Liver (tissue), 9 donors: ENCODE data around the gene ATF2. TPM values are rescaled to one million over a fixed set of nuclear protein-coding genes. Genes with fewer than 3 reads are reported as not detected.

Experiments
- DNase-seq: peaks from one replicate; pipeline ENCODE4 v3.0.0-alpha.2; 2017; ENCODE audit warnings: low spot score
- H3K27ac ChIP-seq, 2 donors: one replicate each; pipeline ENCODE4 v1.7.0; 2013; ENCODE audit warnings: inconsistent platforms in 2 of 2, low read length in 2 of 2, control low read depth in 1 of 2, low read depth in 1 of 2, mild to moderate bottlenecking in 1 of 2
- H3K27me3 ChIP-seq, 4 donors: one replicate each; pipeline versions ENCODE4 v1.6.1 to v1.7.0; 2013; ENCODE audit warnings: low read length in 3 of 4, inconsistent platforms in 1 of 4, mild to moderate bottlenecking in 1 of 4, moderate library complexity in 1 of 4; ENCODE audit not compliant: control insufficient read depth in 4 of 4, insufficient read depth in 4 of 4
- H3K36me3 ChIP-seq, 4 donors: one replicate each; pipeline versions ENCODE4 v1.6.1 to v1.7.0; 2013; ENCODE audit warnings: low read length in 3 of 4, mild to moderate bottlenecking in 3 of 4, low read depth in 1 of 4, moderate library complexity in 1 of 4; ENCODE audit not compliant: control insufficient read depth in 4 of 4, insufficient read depth in 3 of 4
- H3K4me1 ChIP-seq, 4 donors: one replicate each; pipeline versions ENCODE4 v1.6.1 to v1.7.0; 2013; ENCODE audit warnings: low read length in 3 of 4, mild to moderate bottlenecking in 3 of 4, moderate library complexity in 1 of 4; ENCODE audit not compliant: control insufficient read depth in 4 of 4, insufficient read depth in 4 of 4
- H3K4me3 ChIP-seq, 3 donors: one replicate each; pipeline versions ENCODE4 v1.6.1 to v1.7.0; 2013; ENCODE audit warnings: low read length in 3 of 3, control low read depth in 1 of 3, low read depth in 1 of 3, mild to moderate bottlenecking in 1 of 3
- H3K9ac ChIP-seq, 2 donors: one replicate each; pipeline ENCODE4 v1.7.0; 2013; ENCODE audit warnings: low read length in 2 of 2, mild to moderate bottlenecking in 2 of 2, moderate library complexity in 2 of 2, control low read depth in 1 of 2, low read depth in 1 of 2
- H3K9me3 ChIP-seq, 4 donors: one replicate each; pipeline versions ENCODE4 v1.6.1 to v1.7.0; 2013; ENCODE audit warnings: low read length in 3 of 4; ENCODE audit not compliant: control insufficient read depth in 4 of 4
- EGR1 ChIP-seq, 2 donors: IDR thresholded peaks; 2 replicates each; pipeline ENCODE4 v1.6.1; 2016 to 2018; ENCODE audit warnings: antibody characterized with exemption in 2 of 2, low read depth in 2 of 2
- FOXA1 ChIP-seq: IDR thresholded peaks from 2 replicates; pipeline ENCODE4 v1.6.1; 2016; ENCODE audit warnings: antibody characterized with exemption
- FOXA2 ChIP-seq: IDR thresholded peaks from 2 replicates; pipeline ENCODE4 v1.6.1; 2016; ENCODE audit warnings: antibody characterized with exemption
- HNF4A ChIP-seq, 2 donors: conservative IDR thresholded peaks; 2 replicates each; pipeline ENCODE4 v1.6.1; 2016; ENCODE audit warnings: antibody characterized with exemption in 2 of 2, mild to moderate bottlenecking in 2 of 2
- HNF4G ChIP-seq: IDR thresholded peaks from 2 replicates; pipeline ENCODE4 v1.6.1; 2016; ENCODE audit warnings: antibody characterized with exemption
- JUND ChIP-seq, 2 donors: IDR thresholded peaks; 2 replicates each; pipeline ENCODE4 v1.6.1; 2016; ENCODE audit warnings: antibody characterized with exemption in 2 of 2
- NR2F2 ChIP-seq: IDR thresholded peaks from 2 replicates; pipeline ENCODE4 v1.6.1; 2016; ENCODE audit warnings: antibody characterized with exemption
- RAD21 ChIP-seq, 2 donors: IDR thresholded peaks; 2 replicates each; pipeline ENCODE4 v1.6.1; 2016; ENCODE audit warnings: antibody characterized with exemption in 2 of 2, mild to moderate bottlenecking in 2 of 2
- RXRA ChIP-seq, 2 donors: IDR thresholded peaks; 2 replicates each; pipeline ENCODE4 v1.6.1; 2017 to 2018; ENCODE audit warnings: antibody characterized with exemption in 2 of 2, mild to moderate bottlenecking in 1 of 2
- SP1 ChIP-seq: IDR thresholded peaks from 2 replicates; pipeline ENCODE4 v1.6.1; 2018; ENCODE audit warnings: antibody characterized with exemption, mild to moderate bottlenecking
- TAF1 ChIP-seq: conservative IDR thresholded peaks from 2 replicates; pipeline ENCODE4 v1.6.1; 2016; ENCODE audit warnings: antibody characterized with exemption, mild to moderate bottlenecking
- YY1 ChIP-seq: IDR thresholded peaks from 2 replicates; pipeline ENCODE4 v1.6.1; 2016; ENCODE audit warnings: antibody characterized with exemption, mild to moderate bottlenecking
- WGBS: extraction: QIAGEN DNeasy Blood & Tissue Kit; methylation state at CpG from one replicate; pipeline ENCODE4 v1.1.7; 2013; 5-methylcytosine and 5-hydroxymethylcytosine counted together
- polyA plus RNA-seq, 2 donors: library from polyadenylated mRNA; stranded (reverse) in 1 of 2; unstranded in 1 of 2; fragments of 200-250 nt in 1 of 2; fragments of >200 nt in 1 of 2; fragmentation: Nextera tagmentation in 1 of 2; extraction: Ambion mirVana in 1 of 2; gene quantifications; one replicate each; pipeline versions ENCODE4 v1.2.1 to v1.2.3, GENCODE V29; 2013 to 2015
- total RNA-seq, 2 donors: library from RNA; depleted of rRNA; stranded (reverse); fragments of >200 nt; gene quantifications; one replicate each; pipeline ENCODE4 v1.2.3, GENCODE V29; 2014
- TF ChIP-seq, protein P1 (sequence below): IDR thresholded peaks from 2 replicates; pipeline ENCODE4 v1.6.1; 2016; ENCODE audit warnings: antibody characterized with exemption
- TF ChIP-seq, protein P2 (sequence below): fragments of 150-350 bp; IDR thresholded peaks from 2 replicates; pipeline ENCODE4 v1.5.1; 2017; ENCODE audit warnings: improper control_type of control experiment, low read depth, low read length; ENCODE audit not compliant: missing input control
- TF ChIP-seq, protein P3 (sequence below): IDR thresholded peaks from 2 replicates; pipeline ENCODE4 v1.6.1; 2016; ENCODE audit warnings: antibody characterized with exemption
- TF ChIP-seq, protein P4 (sequence below): IDR thresholded peaks from 2 replicates; pipeline ENCODE4 v1.6.1; 2016; ENCODE audit warnings: antibody characterized with exemption
- TF ChIP-seq, protein P5 (sequence below): IDR thresholded peaks from 2 replicates; pipeline ENCODE4 v1.6.1; 2016; ENCODE audit warnings: antibody characterized with exemption, mild to moderate bottlenecking
- donor health status: healthy.
- donor health status: healthy.
- donor health status: healthy.
- donor health status: healthy.
- donor health status: healthy.

The ATF2 gene
- total and polyA plus RNA-seq, 4 donors, result 10.4 to 34.0 (median 17.2) TPM

DNA sequence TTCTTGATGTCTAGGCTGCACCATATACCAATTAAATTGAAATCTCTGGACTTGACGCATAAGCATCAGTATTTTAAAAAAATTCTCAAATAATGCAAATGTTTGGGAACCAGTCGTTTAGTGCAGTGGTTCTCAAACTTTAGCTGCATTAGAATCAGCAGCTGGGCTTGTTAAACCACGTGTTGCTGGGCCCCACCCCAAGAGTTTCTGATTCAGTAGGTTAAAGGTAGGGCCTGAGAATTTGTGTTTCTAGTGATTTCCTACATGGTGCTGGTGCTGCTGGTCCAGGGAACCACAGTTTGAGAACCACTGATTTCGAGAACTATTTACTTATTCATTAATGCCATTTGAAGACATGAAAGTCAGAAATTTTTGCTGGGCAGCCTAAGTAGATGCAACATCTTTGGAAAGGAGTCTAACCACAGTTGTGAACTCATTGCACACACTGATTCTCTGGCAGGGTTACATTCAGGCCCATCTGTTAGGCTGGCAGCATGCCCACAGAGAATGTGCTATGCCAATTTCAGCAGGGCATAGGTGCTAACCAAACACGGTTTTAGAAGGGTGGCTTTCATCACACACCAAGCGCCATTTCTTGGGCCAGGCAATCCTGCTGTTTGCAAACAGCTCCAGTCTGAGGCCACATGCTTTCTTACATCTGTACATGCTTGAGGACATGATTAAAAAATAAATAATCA is 39.9 kb upstream of the ATF2 start:
- H3K9ac ChIP-seq, result no peak overlapping the region
- no peak overlapping the region for H3K4me3 ChIP-seq
- WGBS, result 71% methylated on average over 6 of the region's 6 CpGs
- H3K36me3 ChIP-seq, result no peaks in the 10 kb centered on the region
- TF ChIP-seq, protein P1, sequence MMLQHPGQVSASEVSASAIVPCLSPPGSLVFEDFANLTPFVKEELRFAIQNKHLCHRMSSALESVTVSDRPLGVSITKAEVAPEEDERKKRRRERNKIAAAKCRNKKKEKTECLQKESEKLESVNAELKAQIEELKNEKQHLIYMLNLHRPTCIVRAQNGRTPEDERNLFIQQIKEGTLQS, result no peak
- H3K4me1 ChIP-seq, result no peaks in the 10 kb centered on the region
- DNase-seq, result no peak
- peaks cover 0 to 6% (median 0%) of the 10 kb centered on the region in 4 donors for H3K27me3 ChIP-seq
- H3K27ac ChIP-seq, result no peak overlapping the region
- H3K9me3 ChIP-seq, result no peaks in the 10 kb centered on the region

DNA sequence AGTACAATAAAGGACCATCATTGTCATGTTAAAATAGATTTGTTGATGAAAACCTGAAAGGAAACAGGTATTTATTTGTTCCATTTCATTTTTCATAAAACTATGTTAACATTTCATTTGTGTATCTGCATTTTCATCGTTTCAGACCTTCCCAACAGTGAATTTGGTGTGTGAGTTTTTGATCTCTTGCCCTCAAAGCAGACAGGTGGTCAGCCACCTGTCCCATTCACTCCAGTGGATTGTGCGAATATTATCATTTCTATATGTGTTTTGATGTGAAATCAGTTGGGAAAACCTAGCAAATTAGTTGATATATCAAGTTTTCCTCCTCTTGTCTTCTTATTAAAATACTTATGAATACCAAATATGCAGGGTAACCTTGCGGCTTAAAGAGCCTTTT is 38.9 kb upstream of the ATF2 start:
- H3K9ac ChIP-seq, result no peak overlapping the region
- no peak for TF ChIP-seq HNF4A (conservative IDR thresholded peaks at IDR 0.05)
- no peak for TF ChIP-seq YY1
- TF ChIP-seq NR2F2, result no peak
- TF ChIP-seq, protein P2, sequence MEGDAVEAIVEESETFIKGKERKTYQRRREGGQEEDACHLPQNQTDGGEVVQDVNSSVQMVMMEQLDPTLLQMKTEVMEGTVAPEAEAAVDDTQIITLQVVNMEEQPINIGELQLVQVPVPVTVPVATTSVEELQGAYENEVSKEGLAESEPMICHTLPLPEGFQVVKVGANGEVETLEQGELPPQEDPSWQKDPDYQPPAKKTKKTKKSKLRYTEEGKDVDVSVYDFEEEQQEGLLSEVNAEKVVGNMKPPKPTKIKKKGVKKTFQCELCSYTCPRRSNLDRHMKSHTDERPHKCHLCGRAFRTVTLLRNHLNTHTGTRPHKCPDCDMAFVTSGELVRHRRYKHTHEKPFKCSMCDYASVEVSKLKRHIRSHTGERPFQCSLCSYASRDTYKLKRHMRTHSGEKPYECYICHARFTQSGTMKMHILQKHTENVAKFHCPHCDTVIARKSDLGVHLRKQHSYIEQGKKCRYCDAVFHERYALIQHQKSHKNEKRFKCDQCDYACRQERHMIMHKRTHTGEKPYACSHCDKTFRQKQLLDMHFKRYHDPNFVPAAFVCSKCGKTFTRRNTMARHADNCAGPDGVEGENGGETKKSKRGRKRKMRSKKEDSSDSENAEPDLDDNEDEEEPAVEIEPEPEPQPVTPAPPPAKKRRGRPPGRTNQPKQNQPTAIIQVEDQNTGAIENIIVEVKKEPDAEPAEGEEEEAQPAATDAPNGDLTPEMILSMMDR, result no peak
- no peak for TF ChIP-seq RXRA (IDR thresholded peaks at IDR 0.05)
- no peaks in the 10 kb centered on the region for H3K9me3 ChIP-seq
- H3K36me3 ChIP-seq, result no peaks in the 10 kb centered on the region
- no peak overlapping the region for H3K4me3 ChIP-seq
- DNase-seq, result no peak
- no peak overlapping the region for H3K27ac ChIP-seq
- H3K4me1 ChIP-seq, result no peaks in the 10 kb centered on the region
- 66% methylated on average over 3 of the region's 3 CpGs for WGBS
- H3K27me3 ChIP-seq, result peaks cover 0 to 4% (median 0%) of the 10 kb centered on the region in 4 donors

DNA sequence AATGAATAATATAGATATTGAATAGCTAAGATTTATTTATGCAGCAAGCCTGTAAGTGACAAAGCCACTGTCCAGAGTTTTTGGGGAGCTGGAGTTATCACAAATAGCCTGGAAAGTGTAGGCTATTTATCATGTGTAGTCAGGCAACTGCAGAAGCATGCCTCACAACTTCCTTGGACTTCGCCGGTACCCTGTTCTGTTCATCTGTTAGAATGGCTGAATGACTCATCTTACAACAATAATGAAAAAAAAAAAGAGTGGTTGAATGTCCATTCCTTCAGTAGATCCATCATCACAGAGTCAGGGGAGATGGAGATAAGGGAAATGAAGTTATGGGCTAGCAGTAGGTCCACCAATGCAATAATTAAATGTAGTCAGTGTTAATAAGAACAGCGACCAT is 37.5 kb upstream of the ATF2 start:
- Histone ChIP-seq H3K36me3 (no peaks in the 10 kb centered on the region), H3K4me1 (no peaks in the 10 kb centered on the region), H3K9ac (no peak overlapping the region), H3K27ac (no peak overlapping the region), H3K27me3 (peaks cover 0 to 6% (median 0%) of the 10 kb centered on the region in 4 donors), H3K9me3 (peaks cover 0 to 2% (median 0%) of the 10 kb centered on the region in 4 donors), H3K4me3 (no peak overlapping the region)
- DNase-seq, result no peak
- WGBS, result 69% methylated on average over 3 of the region's 3 CpGs
- TF ChIP-seq, protein P3, sequence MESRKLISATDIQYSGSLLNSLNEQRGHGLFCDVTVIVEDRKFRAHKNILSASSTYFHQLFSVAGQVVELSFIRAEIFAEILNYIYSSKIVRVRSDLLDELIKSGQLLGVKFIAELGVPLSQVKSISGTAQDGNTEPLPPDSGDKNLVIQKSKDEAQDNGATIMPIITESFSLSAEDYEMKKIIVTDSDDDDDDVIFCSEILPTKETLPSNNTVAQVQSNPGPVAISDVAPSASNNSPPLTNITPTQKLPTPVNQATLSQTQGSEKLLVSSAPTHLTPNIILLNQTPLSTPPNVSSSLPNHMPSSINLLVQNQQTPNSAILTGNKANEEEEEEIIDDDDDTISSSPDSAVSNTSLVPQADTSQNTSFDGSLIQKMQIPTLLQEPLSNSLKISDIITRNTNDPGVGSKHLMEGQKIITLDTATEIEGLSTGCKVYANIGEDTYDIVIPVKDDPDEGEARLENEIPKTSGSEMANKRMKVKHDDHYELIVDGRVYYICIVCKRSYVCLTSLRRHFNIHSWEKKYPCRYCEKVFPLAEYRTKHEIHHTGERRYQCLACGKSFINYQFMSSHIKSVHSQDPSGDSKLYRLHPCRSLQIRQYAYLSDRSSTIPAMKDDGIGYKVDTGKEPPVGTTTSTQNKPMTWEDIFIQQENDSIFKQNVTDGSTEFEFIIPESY, result no peak
- TF ChIP-seq SP1 (no peak), HNF4G (no peak), NR2F2 (no peak), FOXA1 (no peak), EGR1 (IDR thresholded peaks at IDR 0.05; ENCODE audit: low read depth in 2 of 2) (no peak), JUND (IDR thresholded peaks at IDR 0.05) (no peak), FOXA2 (no peak), RXRA (IDR thresholded peaks at IDR 0.05) (no peak), TAF1 (no peak), RAD21 (IDR thresholded peaks at IDR 0.05) (no peak), HNF4A (conservative IDR thresholded peaks at IDR 0.05) (no peak), YY1 (no peak)
- TF ChIP-seq, protein P2, result no peak
- TF ChIP-seq, protein P4, sequence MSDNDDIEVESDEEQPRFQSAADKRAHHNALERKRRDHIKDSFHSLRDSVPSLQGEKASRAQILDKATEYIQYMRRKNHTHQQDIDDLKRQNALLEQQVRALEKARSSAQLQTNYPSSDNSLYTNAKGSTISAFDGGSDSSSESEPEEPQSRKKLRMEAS, result no peak
- TF ChIP-seq, protein P1, result no peak
- TF ChIP-seq, protein P5, sequence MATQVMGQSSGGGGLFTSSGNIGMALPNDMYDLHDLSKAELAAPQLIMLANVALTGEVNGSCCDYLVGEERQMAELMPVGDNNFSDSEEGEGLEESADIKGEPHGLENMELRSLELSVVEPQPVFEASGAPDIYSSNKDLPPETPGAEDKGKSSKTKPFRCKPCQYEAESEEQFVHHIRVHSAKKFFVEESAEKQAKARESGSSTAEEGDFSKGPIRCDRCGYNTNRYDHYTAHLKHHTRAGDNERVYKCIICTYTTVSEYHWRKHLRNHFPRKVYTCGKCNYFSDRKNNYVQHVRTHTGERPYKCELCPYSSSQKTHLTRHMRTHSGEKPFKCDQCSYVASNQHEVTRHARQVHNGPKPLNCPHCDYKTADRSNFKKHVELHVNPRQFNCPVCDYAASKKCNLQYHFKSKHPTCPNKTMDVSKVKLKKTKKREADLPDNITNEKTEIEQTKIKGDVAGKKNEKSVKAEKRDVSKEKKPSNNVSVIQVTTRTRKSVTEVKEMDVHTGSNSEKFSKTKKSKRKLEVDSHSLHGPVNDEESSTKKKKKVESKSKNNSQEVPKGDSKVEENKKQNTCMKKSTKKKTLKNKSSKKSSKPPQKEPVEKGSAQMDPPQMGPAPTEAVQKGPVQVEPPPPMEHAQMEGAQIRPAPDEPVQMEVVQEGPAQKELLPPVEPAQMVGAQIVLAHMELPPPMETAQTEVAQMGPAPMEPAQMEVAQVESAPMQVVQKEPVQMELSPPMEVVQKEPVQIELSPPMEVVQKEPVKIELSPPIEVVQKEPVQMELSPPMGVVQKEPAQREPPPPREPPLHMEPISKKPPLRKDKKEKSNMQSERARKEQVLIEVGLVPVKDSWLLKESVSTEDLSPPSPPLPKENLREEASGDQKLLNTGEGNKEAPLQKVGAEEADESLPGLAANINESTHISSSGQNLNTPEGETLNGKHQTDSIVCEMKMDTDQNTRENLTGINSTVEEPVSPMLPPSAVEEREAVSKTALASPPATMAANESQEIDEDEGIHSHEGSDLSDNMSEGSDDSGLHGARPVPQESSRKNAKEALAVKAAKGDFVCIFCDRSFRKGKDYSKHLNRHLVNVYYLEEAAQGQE, result no peak
